GM19099 (cell line): Measurements from ENCODE around the gene CGB1.

ENCODE experiments used
- POLR2A ChIP-seq: IDR thresholded peaks from 3 replicates; pipeline ENCODE4 v1.6.1; 2011; ENCODE audit warnings: low read depth; ENCODE audit not compliant: insufficient read length; ENCODE audit errors: extremely low read depth

CGB1 gene

GRCh38 chr19:49004133-49004532, 32.6 kb downstream of the CGB1 start:
- no peak for TF ChIP-seq POLR2A

GRCh38 chr19:48999481-49000325, 37.0 kb downstream of the CGB1 start:
- TF ChIP-seq POLR2A: no peak

DNA sequence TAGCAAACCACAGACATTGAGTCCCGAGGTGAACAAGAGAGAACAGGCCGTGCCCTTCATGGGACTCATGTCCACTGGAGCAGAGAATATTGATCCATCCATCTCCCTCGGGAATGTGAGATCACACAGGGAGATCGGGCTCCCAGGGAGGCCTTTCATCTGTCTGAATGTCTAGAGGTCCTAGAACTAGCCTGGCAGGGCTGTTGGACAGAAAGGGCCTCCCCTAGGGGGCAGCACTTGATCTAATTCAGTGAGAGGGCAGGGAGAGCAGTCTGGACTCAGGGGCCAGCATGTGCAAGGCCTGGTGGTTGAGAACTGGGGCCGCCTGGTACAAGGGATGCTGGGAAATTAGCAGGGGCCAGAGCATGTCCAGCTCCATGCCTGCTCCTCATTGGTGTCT, 38.7 kb downstream of the CGB1 start:
- no peak for TF ChIP-seq POLR2A

DNA sequence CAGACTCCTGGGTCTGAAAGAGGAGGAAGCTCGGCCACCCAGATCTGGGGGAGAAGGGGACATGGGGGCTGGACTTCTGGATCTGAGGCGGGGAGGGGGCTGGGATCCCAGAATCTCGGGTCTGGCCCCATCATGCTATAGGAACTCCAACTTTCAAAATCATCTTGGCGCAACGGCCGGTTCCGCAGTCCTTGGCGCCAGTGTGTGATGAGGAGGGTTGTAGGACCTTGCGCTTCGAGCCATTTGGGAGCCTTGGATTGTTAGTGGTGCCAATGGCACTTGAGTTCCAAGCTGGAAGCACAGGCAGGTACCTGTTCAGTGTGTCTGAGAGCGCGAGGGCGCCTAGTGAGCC, 42.7 kb downstream of the CGB1 start:
- no peak for TF ChIP-seq POLR2A

GRCh38 chr19:48993175-48994034, 43.3 kb downstream of the CGB1 start, which contains the start of the genes GYS1 and RUVBL2:
Gene GYS1 (minus strand): TSS chr19:48993309. CDS start chr19:48993112, 197 bp downstream.
Gene RUVBL2 (plus strand): TSS chr19:48993887. CDS start chr19:48993912, 25 bp downstream.
- peak; percentile 90 for TF ChIP-seq POLR2A

DNA sequence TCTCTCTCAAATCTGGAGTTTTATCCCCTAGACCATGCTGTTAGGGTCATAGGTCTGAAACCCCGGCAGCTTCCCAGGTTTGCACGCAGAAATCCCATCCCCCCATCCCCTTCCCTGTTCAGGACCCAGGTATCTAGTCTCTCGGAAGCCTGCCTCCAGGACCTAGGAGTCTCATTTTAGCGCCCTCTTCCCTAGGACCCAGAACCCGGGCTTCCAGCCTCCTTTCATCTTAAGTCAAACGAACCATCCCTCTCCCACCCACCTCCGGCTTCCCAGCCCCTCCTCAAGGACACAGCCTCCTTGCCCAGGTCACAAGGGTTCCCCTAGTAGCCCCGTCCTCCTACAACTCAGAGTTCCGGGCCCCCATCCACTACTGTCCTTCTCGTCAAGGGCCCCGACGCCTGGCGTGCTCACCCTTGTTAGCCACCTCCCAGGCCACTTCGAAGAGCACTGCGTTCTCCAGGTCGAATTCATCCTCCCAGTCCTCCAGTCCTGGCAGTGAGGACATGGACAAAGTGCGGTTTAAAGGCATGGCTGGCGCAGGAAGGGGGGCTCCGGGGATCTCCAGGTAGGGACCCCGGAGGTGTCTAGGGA, 44.0 kb downstream of the CGB1 start:
- no peak for TF ChIP-seq POLR2A

DNA sequence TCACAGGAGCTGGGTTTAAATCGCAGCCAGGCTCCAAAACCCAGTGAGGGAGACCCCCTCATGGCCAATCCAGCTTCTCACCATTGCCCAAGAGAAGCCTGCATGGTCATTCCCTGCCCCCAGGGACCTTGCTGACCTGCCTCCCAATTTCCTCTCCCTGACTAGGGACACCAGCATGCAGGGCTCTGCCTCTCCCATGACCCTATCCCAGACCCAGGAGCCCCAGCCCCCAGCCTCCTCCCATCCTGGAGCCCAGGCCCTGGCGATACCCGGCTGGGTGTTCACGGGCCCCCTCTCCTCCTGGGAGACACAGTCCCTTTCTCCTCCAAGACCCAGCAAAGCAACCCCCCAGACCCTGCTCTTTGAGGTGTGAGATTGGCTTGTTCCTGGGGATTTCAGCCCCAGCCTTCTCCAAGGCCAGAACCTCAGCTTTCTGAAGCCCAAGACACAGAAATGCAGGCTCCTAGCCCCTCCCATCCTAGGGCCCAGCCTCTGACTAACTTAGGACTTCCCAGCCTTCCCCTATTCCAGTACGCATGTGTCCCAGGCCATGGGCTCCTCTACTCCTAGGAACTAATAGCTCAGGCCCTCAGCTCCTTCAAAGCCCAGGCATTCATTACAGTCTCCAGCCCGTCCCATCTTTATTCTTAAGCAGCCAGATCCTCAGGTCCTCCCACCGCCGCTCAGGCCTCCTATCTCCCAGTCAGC, 44.7 kb downstream of the CGB1 start:
- no peak for TF ChIP-seq POLR2A

DNA sequence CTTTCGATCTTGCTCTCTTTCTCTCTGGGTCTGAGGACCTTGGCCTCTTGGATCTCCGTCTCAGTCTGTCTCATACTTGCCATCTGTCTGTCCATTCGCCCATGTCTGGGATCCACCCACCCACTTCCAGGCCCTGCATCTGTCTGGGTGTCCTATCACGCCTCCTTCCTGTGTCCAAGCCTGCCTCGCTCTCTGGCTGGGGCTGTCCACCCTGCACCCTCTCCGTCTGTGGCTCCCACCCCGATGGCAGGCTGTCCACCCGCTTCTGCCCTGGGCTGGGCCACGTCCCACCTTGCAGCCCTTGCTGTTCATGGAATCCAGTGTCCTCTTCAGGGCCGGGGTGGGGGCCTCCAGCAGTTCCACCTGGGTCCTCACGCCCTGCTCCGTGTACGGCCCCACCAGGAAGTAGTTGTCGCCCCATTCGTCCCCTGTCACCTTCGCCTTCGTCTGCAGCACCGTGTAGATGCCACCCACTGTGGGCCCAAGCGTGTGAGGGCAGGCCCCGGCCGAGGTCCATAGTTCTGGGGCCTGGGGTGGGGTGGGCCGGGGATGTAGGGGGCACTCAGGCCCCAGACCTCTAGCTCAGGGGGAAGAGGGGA, 45.6 kb downstream of the CGB1 start:
- TF ChIP-seq POLR2A: no peak

GRCh38 chr19:48990400-48990799, 46.3 kb downstream of the CGB1 start:
- no peak for TF ChIP-seq POLR2A

- no peak for TF ChIP-seq POLR2A
Measured at GRCh38 chr19:48989701-48990291, 46.9 kb downstream of the CGB1 start.

DNA sequence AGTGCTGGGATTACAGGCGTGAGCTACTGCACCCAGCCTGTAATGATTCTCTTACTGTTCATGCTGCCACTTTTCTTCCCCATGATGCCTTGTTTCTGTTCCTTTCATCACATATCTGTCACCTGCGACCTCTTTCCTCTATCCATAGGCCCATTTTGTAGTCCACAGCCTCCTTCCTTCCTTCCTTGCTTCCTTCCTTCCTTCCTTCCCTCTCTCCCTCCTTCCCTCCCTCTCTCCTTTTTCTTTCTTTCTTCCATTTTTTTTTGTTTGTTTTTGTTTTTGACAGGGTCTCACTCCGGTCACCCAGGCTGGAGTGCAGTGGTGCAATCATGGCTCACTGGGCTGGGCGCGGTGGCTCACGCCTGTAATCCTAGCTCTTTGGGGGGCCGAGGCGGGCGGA, 47.8 kb downstream of the CGB1 start:
- no peak for TF ChIP-seq POLR2A

DNA sequence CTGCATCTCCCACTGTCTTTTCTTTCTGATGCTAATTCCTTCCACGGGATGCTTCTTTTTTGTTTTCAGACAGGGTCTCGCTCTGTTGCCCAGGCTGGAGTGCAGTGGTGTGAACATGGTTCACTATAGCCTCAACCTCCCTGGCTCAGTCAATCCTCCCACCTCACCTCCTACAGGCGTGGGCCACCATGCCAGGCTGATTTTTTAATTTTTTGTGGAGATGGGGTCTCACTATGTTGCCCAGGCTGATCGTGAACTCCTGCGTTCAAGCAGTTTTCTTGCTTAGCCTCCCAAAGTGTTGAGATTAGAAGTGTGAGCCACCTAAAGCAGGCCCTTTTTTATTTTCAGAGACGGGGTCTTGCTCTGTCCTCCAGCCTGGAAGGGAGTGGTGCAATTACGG, 48.4 kb downstream of the CGB1 start:
- no peak for TF ChIP-seq POLR2A

DNA sequence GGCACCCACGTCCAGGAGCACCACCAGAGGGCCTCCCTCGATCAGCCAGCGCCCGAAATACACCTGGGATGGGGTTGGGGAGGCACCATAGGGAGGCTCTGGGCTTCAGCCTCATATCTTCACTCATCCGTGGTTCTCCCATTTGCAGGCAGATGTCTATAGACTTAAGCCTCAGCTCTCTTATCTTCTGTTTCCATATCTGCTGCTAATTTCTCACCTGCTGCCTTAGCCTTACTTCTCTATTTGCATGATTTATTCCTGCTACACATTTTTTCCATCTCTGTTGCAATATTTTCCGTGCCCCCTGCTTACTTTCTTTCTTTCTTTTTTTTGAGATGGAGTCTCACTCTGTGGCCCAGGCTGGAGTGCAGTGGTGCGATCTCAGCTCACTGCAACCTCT, 49.4 kb downstream of the CGB1 start:
- no peak for TF ChIP-seq POLR2A

GRCh38 chr19:48986211-48986610, 50.5 kb downstream of the CGB1 start:
- TF ChIP-seq POLR2A: no peak
